ENCODE results near the gene TEAD4.

Gene TEAD4

DNA sequence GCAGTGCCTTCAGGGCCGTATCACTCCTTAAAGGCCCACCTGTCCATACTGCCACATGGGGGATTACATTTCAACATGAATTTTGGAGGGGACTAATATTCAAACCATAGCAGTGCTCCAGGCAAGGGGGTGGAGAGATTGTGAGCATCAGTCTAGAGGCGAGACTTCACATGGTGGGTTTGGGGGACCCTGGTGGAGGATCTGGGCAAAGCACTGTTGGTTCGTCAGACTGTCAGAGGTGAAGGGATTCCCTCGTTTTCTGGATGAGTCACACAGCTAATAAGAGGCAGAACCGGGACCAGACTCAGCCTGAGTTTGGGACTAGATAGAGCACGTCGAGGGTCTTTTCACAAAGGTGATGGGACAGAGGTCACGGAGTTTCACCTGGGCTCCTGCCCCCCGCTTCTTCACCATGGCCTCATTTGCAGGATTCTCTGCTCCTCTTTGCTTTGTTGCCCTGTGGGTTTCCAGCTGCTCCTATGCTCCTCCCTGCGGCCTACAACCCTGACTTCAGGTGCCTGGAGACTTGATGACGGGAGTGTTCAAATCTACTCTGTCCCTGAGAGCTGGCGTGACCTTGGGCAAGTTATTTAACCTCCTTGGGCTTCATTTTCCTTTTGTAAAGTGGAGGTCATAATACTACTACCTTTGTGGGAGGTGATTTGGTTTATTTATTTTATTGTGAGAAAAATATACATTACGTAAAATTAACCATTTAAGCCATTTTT is 41.5 kb downstream of the TEAD4 start:
- H3K4me1 ChIP-seq (ENCODE audit: control insufficient read depth, insufficient read depth, low read length): peaks cover 18% of the 10 kb centered on the region
- H3K27ac ChIP-seq (ENCODE audit: low read length): no peak overlapping the region
- no peaks in the 10 kb centered on the region for H3K27me3 ChIP-seq (ENCODE audit: control insufficient read depth in 1 of 2, insufficient read depth in 2 of 2, low read length in 2 of 2)
- no peaks in the 10 kb centered on the region for H3K36me3 ChIP-seq (ENCODE audit: control insufficient read depth in 2 of 2, insufficient read depth in 2 of 2, low read length in 2 of 2)
- H3K9me3 ChIP-seq (ENCODE audit: control insufficient read depth in 2 of 2, low read length in 2 of 2): no peaks in the 10 kb centered on the region
- H3K9ac ChIP-seq (ENCODE audit: low read length in 2 of 2): no peak overlapping the region
- H3K4me3 ChIP-seq (ENCODE audit: low read length in 2 of 2): no peak overlapping the region

DNA sequence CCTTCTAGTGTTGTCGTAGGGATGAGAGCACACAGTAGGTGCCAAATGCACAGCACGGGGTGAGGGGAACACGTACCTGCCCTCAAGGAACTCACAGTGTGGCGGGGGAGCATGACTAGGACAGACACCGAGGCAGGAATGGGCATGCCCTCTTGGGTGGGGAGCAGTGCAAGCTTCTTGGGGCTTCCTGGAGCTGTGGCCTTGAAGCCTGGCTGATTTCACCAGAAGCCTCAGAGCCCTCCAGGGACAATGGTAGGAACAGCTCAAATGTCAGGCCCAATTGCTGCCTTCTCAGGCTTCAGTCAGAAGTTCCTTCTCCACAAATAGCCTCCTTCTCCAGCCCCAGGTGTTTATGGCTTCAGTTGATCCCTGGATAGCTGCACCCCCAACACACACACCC is 43.4 kb downstream of the TEAD4 start:
- H3K4me3 ChIP-seq (ENCODE audit: low read length in 2 of 2): no peak overlapping the region

DNA sequence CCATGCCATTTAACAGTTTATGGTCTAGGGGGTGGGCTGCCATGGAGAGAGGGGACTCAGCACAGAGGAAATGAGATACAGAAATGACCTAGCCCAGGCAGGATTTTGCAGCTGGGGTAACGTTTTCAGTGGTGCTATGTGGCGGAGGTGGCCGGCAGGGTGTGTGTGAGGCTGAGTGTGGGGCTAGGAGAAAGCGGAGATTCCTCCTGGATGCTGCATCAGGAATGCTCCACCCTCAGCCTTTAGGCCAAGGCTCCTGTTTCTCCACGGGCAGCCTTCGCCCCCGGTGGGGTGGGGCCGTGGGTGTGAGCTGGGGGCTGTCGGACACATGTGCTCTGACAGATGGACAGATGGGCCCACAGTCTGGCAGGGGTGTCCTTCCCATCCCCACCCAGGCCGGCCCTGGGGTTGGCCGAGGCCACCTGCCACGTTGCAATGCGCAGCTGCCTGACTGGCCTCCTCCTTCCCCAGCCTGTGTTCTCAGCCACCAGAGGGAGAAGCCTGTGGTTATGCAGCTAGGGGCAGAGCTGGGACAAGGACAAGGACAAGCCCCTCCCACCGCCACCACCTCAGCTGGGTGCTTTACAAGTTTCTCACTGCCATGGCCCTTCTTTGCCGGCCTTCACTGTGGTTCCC is 44.3 kb downstream of the TEAD4 start:
- Histone ChIP-seq H3K9ac (ENCODE audit: low read length in 2 of 2) (no peak overlapping the region), H3K27me3 (ENCODE audit: control insufficient read depth in 1 of 2, insufficient read depth in 2 of 2, low read length in 2 of 2) (no peaks in the 10 kb centered on the region), H3K27ac (ENCODE audit: low read length) (no peak overlapping the region), H3K9me3 (ENCODE audit: control insufficient read depth in 2 of 2, low read length in 2 of 2) (no peaks in the 10 kb centered on the region), H3K4me1 (ENCODE audit: control insufficient read depth, insufficient read depth, low read length) (peaks cover 18% of the 10 kb centered on the region), H3K36me3 (ENCODE audit: control insufficient read depth in 2 of 2, insufficient read depth in 2 of 2, low read length in 2 of 2) (no peaks in the 10 kb centered on the region), H3K4me3 (ENCODE audit: low read length in 2 of 2) (no peak overlapping the region)

More for the DNA sequence above, 43.4 kb downstream of the TEAD4 start:
- no peak overlapping the region for H3K27ac ChIP-seq (ENCODE audit: low read length)
- no peaks in the 10 kb centered on the region for H3K36me3 ChIP-seq (ENCODE audit: control insufficient read depth in 2 of 2, insufficient read depth in 2 of 2, low read length in 2 of 2)
- no peaks in the 10 kb centered on the region for H3K9me3 ChIP-seq (ENCODE audit: control insufficient read depth in 2 of 2, low read length in 2 of 2)
- no peak overlapping the region for H3K9ac ChIP-seq (ENCODE audit: low read length in 2 of 2)
- H3K27me3 ChIP-seq (ENCODE audit: control insufficient read depth in 1 of 2, insufficient read depth in 2 of 2, low read length in 2 of 2): no peaks in the 10 kb centered on the region
- H3K4me1 ChIP-seq (ENCODE audit: control insufficient read depth, insufficient read depth, low read length): peaks cover 18% of the 10 kb centered on the region

DNA sequence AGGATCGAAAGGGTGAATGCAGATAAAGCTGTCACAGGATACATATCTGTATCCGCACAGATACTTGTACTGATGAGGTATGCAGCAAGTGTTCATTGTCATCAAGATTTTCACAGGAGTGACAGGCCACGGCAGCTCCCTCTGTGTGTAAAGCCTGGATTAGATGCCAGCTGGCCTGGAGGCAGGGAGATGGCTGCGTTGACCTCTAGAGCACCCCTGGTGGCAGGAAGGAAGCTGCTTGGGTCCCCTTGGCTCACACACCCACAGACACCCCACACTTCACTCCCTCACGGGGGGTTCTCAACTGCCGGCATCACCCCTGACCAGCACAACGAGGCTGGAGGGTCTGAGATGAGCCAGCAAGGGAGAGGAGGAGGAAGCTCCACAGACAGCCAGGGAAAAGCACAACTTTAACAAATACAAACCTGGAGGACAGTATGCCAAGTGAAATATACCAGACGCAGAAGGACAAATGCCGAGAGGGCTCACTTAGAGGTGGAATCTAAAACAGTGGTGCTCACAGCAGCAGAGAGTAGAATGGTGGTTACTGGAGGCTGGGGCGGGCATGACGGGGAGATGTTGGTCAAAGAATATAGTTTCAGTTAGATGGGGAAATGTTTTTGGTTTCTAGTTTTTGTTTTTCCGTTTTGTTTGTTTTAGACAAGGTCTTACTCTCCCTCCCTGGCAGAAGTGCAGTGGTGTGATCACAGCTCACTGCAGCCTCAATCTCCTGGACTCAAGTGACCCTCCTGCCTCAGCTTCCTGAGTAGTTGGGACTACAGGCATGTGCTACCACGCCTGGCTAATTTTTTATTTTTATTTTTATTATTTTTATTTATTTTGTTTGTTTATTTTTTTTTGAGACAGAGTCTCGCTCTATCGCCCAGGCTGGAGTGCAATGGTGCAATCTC is 45.7 kb downstream of the TEAD4 start:
- Histone ChIP-seq H3K9ac (ENCODE audit: low read length in 2 of 2) (peak overlapping the region; percentile 7 to 29), H3K4me1 (ENCODE audit: control insufficient read depth, insufficient read depth, low read length) (peaks cover 11% of the 10 kb centered on the region), H3K27me3 (ENCODE audit: control insufficient read depth in 1 of 2, insufficient read depth in 2 of 2, low read length in 2 of 2) (no peaks in the 10 kb centered on the region), H3K27ac (ENCODE audit: low read length) (peak overlapping the region; percentile 67), H3K9me3 (ENCODE audit: control insufficient read depth in 2 of 2, low read length in 2 of 2) (no peaks in the 10 kb centered on the region), H3K36me3 (ENCODE audit: control insufficient read depth in 2 of 2, insufficient read depth in 2 of 2, low read length in 2 of 2) (no peaks in the 10 kb centered on the region), H3K4me3 (ENCODE audit: low read length in 2 of 2) (peak overlapping the region; percentile 21 to 54)

DNA sequence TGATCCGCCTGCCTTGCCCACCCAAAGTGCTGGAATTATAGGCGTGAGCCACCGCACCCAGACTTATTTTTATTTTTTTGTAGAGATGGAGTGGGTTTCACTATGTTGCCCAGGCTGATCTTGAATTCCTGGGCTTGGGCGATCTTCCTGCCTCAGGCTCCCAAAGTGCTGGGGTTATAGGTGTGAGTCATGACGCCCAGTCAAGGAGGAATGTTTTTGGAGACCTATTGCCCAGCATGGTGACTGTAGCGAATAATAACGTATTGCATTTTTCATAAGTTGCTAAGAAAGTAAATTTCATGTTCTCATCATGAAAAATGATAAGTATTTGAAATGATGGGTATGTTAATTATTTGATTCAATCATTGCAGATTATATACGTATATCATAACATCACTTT is 46.5 kb downstream of the TEAD4 start:
- no peak overlapping the region for H3K9ac ChIP-seq (ENCODE audit: low read length in 2 of 2)
- peaks cover 11% of the 10 kb centered on the region for H3K4me1 ChIP-seq (ENCODE audit: control insufficient read depth, insufficient read depth, low read length)
- H3K9me3 ChIP-seq (ENCODE audit: control insufficient read depth in 2 of 2, low read length in 2 of 2): no peaks in the 10 kb centered on the region
- H3K27ac ChIP-seq (ENCODE audit: low read length): no peak overlapping the region
- no peaks in the 10 kb centered on the region for H3K36me3 ChIP-seq (ENCODE audit: control insufficient read depth in 2 of 2, insufficient read depth in 2 of 2, low read length in 2 of 2)
- no peak overlapping the region for H3K4me3 ChIP-seq (ENCODE audit: low read length in 2 of 2)
- no peaks in the 10 kb centered on the region for H3K27me3 ChIP-seq (ENCODE audit: control insufficient read depth in 1 of 2, insufficient read depth in 2 of 2, low read length in 2 of 2)

DNA sequence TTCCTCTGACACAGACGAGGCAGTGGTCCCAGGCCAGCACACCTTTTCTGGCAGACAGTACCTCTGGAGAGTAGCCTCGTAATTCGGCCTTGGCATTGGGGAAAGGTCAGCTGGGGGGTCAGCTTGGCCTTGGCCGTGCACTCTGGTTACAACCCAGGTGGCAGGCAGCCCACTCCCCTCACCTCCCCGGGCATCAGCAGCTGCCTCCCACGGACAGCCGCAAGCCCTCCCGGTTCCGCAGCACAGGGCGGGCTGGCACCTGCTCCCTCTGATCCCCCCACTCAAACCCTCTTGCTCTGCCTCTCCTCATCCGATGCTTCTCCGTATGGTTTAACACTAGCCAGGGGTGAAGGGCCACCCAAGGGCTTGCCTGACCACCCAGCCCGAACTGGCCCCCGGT is 50.6 kb downstream of the TEAD4 start:
- no peak overlapping the region for H3K27ac ChIP-seq (ENCODE audit: low read length)
- no peaks in the 10 kb centered on the region for H3K9me3 ChIP-seq (ENCODE audit: control insufficient read depth in 2 of 2, low read length in 2 of 2)
- H3K4me1 ChIP-seq (ENCODE audit: control insufficient read depth, insufficient read depth, low read length): peaks cover 3% of the 10 kb centered on the region
- no peak overlapping the region for H3K9ac ChIP-seq (ENCODE audit: low read length in 2 of 2)
- H3K36me3 ChIP-seq (ENCODE audit: control insufficient read depth in 2 of 2, insufficient read depth in 2 of 2, low read length in 2 of 2): no peaks in the 10 kb centered on the region
- no peak overlapping the region for H3K4me3 ChIP-seq (ENCODE audit: low read length in 2 of 2)
- no peaks in the 10 kb centered on the region for H3K27me3 ChIP-seq (ENCODE audit: control insufficient read depth in 1 of 2, insufficient read depth in 2 of 2, low read length in 2 of 2)

DNA sequence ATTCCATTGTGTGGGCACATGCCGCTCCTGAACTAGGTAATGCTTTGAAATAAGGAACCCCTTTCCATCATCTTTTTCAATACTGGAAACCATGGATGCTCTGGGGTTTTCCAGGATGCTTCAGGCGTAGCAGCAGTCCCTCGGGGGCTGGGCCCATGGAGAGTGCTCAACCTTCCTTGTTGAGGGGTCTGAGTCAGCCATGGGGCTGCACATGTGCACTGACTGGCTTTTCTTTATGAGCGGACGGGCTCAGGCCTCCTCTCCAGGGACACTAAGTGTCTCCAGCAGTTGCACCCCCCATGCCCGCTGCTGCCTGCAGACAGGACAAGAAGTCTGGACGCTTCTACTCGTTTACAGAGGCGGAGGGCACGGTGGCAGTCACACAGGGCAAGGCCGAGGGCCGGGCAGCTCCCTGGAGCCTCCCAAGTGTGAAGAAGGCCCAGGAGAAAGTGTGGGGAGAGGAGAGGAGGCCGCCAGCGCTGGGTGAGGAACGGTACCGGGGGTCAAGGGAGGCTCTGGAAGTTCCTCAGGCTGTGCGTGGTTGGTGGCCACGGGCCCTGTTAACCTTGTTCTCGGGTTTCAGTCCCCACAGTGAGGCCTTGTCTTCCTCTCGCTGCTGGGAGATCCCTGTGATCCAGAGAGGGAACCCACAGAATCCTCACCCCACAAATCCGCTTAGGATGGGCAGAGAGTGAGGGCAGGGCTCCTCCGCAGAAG is 51.2 kb downstream of the TEAD4 start:
- no peaks in the 10 kb centered on the region for H3K27me3 ChIP-seq (ENCODE audit: control insufficient read depth in 1 of 2, insufficient read depth in 2 of 2, low read length in 2 of 2)
- H3K9ac ChIP-seq (ENCODE audit: low read length in 2 of 2): no peak overlapping the region
- H3K27ac ChIP-seq (ENCODE audit: low read length): no peak overlapping the region
- no peak overlapping the region for H3K4me3 ChIP-seq (ENCODE audit: low read length in 2 of 2)
- no peaks in the 10 kb centered on the region for H3K9me3 ChIP-seq (ENCODE audit: control insufficient read depth in 2 of 2, low read length in 2 of 2)
- H3K36me3 ChIP-seq (ENCODE audit: control insufficient read depth in 2 of 2, insufficient read depth in 2 of 2, low read length in 2 of 2): no peaks in the 10 kb centered on the region
- H3K4me1 ChIP-seq (ENCODE audit: control insufficient read depth, insufficient read depth, low read length): no peaks in the 10 kb centered on the region

DNA sequence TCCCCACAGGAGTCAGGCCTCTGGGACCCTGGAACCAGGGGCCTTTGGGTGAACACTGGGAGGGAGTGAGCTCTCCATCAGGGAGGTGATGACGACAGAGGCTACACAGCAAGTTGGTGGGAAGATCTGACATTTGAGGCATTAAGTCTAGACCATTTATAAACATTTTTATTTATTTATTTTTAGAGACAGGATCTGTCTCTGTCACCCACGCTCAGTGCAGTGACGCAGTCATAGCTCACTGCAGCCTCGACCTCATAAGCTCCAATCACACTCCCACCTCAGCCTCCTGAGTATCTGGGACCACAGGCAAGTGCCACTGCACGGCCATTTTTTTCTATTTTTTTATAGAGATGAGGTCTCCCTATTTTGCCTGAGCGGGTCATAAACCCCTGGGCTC is 53.6 kb downstream of the TEAD4 start:
- H3K9ac ChIP-seq (ENCODE audit: low read length in 2 of 2): no peak overlapping the region
- no peak overlapping the region for H3K4me3 ChIP-seq (ENCODE audit: low read length in 2 of 2)
- H3K27me3 ChIP-seq (ENCODE audit: control insufficient read depth in 1 of 2, insufficient read depth in 2 of 2, low read length in 2 of 2): no peaks in the 10 kb centered on the region
- no peaks in the 10 kb centered on the region for H3K36me3 ChIP-seq (ENCODE audit: control insufficient read depth in 2 of 2, insufficient read depth in 2 of 2, low read length in 2 of 2)
- H3K9me3 ChIP-seq (ENCODE audit: control insufficient read depth in 2 of 2, low read length in 2 of 2): no peaks in the 10 kb centered on the region
- H3K4me1 ChIP-seq (ENCODE audit: control insufficient read depth, insufficient read depth, low read length): no peaks in the 10 kb centered on the region
- no peak overlapping the region for H3K27ac ChIP-seq (ENCODE audit: low read length)

DNA sequence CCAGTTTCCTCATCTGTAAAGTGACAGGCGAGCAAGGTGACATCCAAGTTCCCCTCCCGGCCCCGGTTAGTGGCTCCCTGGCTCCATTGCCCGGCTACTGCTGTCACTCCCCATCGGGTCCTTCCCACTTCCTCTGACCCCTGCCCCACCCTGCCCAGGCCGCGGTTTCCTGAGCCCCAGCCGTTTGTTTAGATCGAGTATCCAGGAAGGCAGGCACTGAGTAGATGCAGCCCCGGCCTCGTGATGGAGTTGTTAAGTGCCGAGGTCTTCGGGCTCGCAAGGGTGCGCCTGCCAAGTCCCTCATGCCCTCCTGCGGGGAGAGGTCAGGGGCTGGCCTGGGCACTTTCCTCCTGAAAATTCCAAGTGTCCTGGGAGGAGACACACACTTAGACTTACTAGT is 55.4 kb downstream of the TEAD4 start:
- Histone ChIP-seq H3K4me1 (ENCODE audit: control insufficient read depth, insufficient read depth, low read length) (no peaks in the 10 kb centered on the region), H3K27ac (ENCODE audit: low read length) (no peak overlapping the region), H3K9me3 (ENCODE audit: control insufficient read depth in 2 of 2, low read length in 2 of 2) (no peaks in the 10 kb centered on the region), H3K4me3 (ENCODE audit: low read length in 2 of 2) (no peak overlapping the region), H3K27me3 (ENCODE audit: control insufficient read depth in 1 of 2, insufficient read depth in 2 of 2, low read length in 2 of 2) (no peaks in the 10 kb centered on the region), H3K9ac (ENCODE audit: low read length in 2 of 2) (no peak overlapping the region), H3K36me3 (ENCODE audit: control insufficient read depth in 2 of 2, insufficient read depth in 2 of 2, low read length in 2 of 2) (no peaks in the 10 kb centered on the region)

DNA sequence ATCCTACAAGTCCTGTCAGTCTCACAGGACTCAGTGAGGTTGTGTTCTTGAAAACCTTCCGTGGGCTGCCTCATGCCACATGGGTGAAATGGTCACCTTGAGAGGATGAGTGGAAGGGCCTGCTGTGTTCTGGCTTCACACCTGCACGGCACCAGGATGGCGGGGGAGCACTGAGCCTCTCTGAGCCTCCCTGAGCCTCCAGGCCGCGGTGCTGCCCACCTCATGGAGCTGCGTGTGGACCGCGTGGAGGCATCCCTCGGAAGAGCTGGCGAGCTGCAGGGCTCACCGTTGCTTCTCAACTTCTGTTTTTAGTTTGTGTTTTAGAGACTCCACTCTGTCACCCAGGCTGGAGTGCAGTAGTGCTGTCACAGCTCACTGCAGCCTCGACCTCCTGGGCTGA is 56.2 kb downstream of the TEAD4 start:
- Histone ChIP-seq H3K4me3 (ENCODE audit: low read length in 2 of 2) (no peak overlapping the region), H3K27ac (ENCODE audit: low read length) (no peak overlapping the region), H3K9me3 (ENCODE audit: control insufficient read depth in 2 of 2, low read length in 2 of 2) (no peaks in the 10 kb centered on the region), H3K9ac (ENCODE audit: low read length in 2 of 2) (no peak overlapping the region), H3K4me1 (ENCODE audit: control insufficient read depth, insufficient read depth, low read length) (no peaks in the 10 kb centered on the region), H3K27me3 (ENCODE audit: control insufficient read depth in 1 of 2, insufficient read depth in 2 of 2, low read length in 2 of 2) (no peaks in the 10 kb centered on the region), H3K36me3 (ENCODE audit: control insufficient read depth in 2 of 2, insufficient read depth in 2 of 2, low read length in 2 of 2) (no peaks in the 10 kb centered on the region)
